IMR-90 (cell line): ENCODE results near the gene IFNA13. TPM values are rescaled to one million over a fixed set of nuclear protein-coding genes. Genes with fewer than 3 reads are reported as not detected.

ENCODE experiments used
- ATAC-seq: fragments of 200-7000 bp; cut with Tn5 transposase; 2 replicates; pipeline ENCODE4 v1.9.1; 2020; ENCODE audit warnings: low read depth, mild to moderate bottlenecking, moderate library complexity
- BruUV-seq: library from RNA; stranded (reverse); fragments of 400-500 nt; replicated peaks from 2 replicates; lab custom pipeline; 2021; lab: Mats Ljungman, UMichigan
- CTCF ChIA-PET: fragments of 300-600 bp; formaldehyde crosslinking; extraction: SDS; loops from one replicate; lab custom pipeline; 2021; ENCODE audit warnings: antibody characterized with exemption; lab: Yijun Ruan, JAX
- POLR2A ChIA-PET: fragments of 300-600 bp; sonication (Branson Sonifier 250); formaldehyde crosslinking; loops from one replicate; lab custom pipeline; 2022; ENCODE audit warnings: antibody characterized with exemption; ENCODE audit not compliant: unreplicated experiment; lab: Charles Lee
- DNase-seq: peaks from one replicate; pipeline ENCODE4 v3.0.0; 2013
- H2AFZ ChIP-seq: replicated peaks from 2 replicates; pipeline ENCODE3; 2013; ENCODE audit warnings: low read length, mild to moderate bottlenecking; ENCODE audit not compliant: poor library complexity
- H2AK5ac ChIP-seq: 2 replicates; pipeline ENCODE4 v1.6.1; 2013; ENCODE audit warnings: low read depth, low read length, inconsistent platforms
- H2AK9ac ChIP-seq: replicated peaks from 2 replicates; pipeline ENCODE3; 2013; ENCODE audit warnings: mild to moderate bottlenecking, low read depth, low read length, moderate library complexity; ENCODE audit not compliant: poor library complexity
- H2BK120ac ChIP-seq: 2 replicates; pipeline ENCODE4 v1.6.1; 2013; ENCODE audit warnings: low read depth, low read length, inconsistent platforms
- H2BK15ac ChIP-seq: 3 replicates; pipeline ENCODE4 v1.6.1; 2013; ENCODE audit warnings: low read depth, low read length, inconsistent platforms
- H2BK20ac ChIP-seq: 2 replicates; pipeline ENCODE4 v1.6.1; 2013; ENCODE audit warnings: low read depth, mild to moderate bottlenecking, inconsistent platforms, low read length, moderate library complexity
- H2BK5ac ChIP-seq: 2 replicates; pipeline ENCODE4 v1.6.1; 2013; ENCODE audit warnings: mild to moderate bottlenecking, low read depth, low read length, inconsistent platforms; ENCODE audit not compliant: poor library complexity, severe bottlenecking
- H3K14ac ChIP-seq: replicated peaks from 2 replicates; pipeline ENCODE4 v1.6.1; 2013; ENCODE audit warnings: low read depth, low read length, inconsistent platforms
- H3K18ac ChIP-seq: 2 replicates; pipeline ENCODE4 v1.6.1; 2013; ENCODE audit warnings: low read depth, low read length, control low read depth
- H3K23ac ChIP-seq: 2 replicates; pipeline ENCODE4 v1.6.1; 2013; ENCODE audit warnings: low read depth, low read length, inconsistent platforms
- H3K27ac ChIP-seq: 2 replicates; pipeline ENCODE4 v1.5.1; 2013; ENCODE audit warnings: mild to moderate bottlenecking, control low read depth, low read length; ENCODE audit not compliant: insufficient read depth
- H3K27me3 ChIP-seq: 2 replicates; pipeline ENCODE4 v1.6.1; 2013; ENCODE audit warnings: low read length; ENCODE audit not compliant: control insufficient read depth, insufficient read depth
- H3K36me3 ChIP-seq: 2 replicates; pipeline ENCODE4 v1.6.1; 2013; ENCODE audit warnings: low read length, mixed read lengths; ENCODE audit not compliant: control insufficient read depth, insufficient read depth
- H3K4ac ChIP-seq: 2 replicates; pipeline ENCODE4 v1.6.1; 2013; ENCODE audit warnings: low read depth, low read length, inconsistent platforms
- H3K4me1 ChIP-seq: 2 replicates; pipeline ENCODE4 v1.6.1; 2013; ENCODE audit warnings: low read length, mixed read lengths; ENCODE audit not compliant: control insufficient read depth, insufficient read depth
- H3K4me2 ChIP-seq: 2 replicates; pipeline ENCODE4 v1.6.1; 2013; ENCODE audit warnings: low read depth, mild to moderate bottlenecking, control low read depth, low read length, moderate library complexity
- H3K4me3 ChIP-seq: 2 replicates; pipeline ENCODE4 v1.5.1; 2013; ENCODE audit warnings: low read depth, mild to moderate bottlenecking, control low read depth, low read length, moderate library complexity; ENCODE audit not compliant: insufficient read depth
- H3K56ac ChIP-seq: 2 replicates; pipeline ENCODE4 v1.6.1; 2013; ENCODE audit warnings: low read length, inconsistent platforms; ENCODE audit not compliant: insufficient read depth; ENCODE audit errors: extremely low read depth
- H3K79me1 ChIP-seq, 2 experiments: 2 replicates each; pipeline ENCODE4 v1.6.1; 2013; ENCODE audit warnings: low read length in 2 of 2, inconsistent platforms in 1 of 2, low read depth in 1 of 2
- H3K9ac ChIP-seq: 2 replicates; pipeline ENCODE4 v1.6.1; 2013; ENCODE audit warnings: low read depth, low read length, control low read depth
- H3K9me1 ChIP-seq: 2 replicates; pipeline ENCODE4 v1.6.1; 2013; ENCODE audit warnings: low read length, inconsistent platforms; ENCODE audit not compliant: insufficient read depth
- H3K9me3 ChIP-seq: 2 replicates; pipeline ENCODE4 v1.6.1; 2013; ENCODE audit warnings: low read length; ENCODE audit not compliant: control insufficient read depth, insufficient read depth
- H4K20me1 ChIP-seq: 2 replicates; pipeline ENCODE4 v1.6.1; 2013; ENCODE audit warnings: low read length, inconsistent platforms; ENCODE audit not compliant: insufficient read depth
- H4K5ac ChIP-seq: 2 replicates; pipeline ENCODE4 v1.6.1; 2013; ENCODE audit warnings: mild to moderate bottlenecking, low read depth, low read length, control low read depth
- H4K8ac ChIP-seq, 2 experiments: 2 replicates each; pipeline ENCODE4 v1.6.1; 2013; ENCODE audit warnings: low read depth in 2 of 2, low read length in 2 of 2, control low read depth in 1 of 2, inconsistent platforms in 1 of 2
- H4K91ac ChIP-seq: 2 replicates; pipeline ENCODE4 v1.6.1; 2013; ENCODE audit warnings: low read depth, low read length, inconsistent platforms; ENCODE audit not compliant: insufficient read depth
- BHLHE40 ChIP-seq: fragments of 150-350 bp; IDR thresholded peaks from 2 replicates; pipeline ENCODE4 v1.6.1; 2016; ENCODE audit warnings: mild to moderate bottlenecking, low read depth, low read length
- CHD1 ChIP-seq: IDR thresholded peaks from 2 replicates; pipeline ENCODE4 v1.6.1; 2012; ENCODE audit warnings: low read depth, low read length, improper control_type of control experiment
- NFE2L2 ChIP-seq: fragments of 150-350 bp; IDR thresholded peaks from 2 replicates; pipeline ENCODE4 v1.6.1; 2016; ENCODE audit warnings: low read depth, mild to moderate bottlenecking, low read length
- RCOR1 ChIP-seq: IDR thresholded peaks from 2 replicates; pipeline ENCODE4 v1.6.1; 2012; ENCODE audit warnings: mild to moderate bottlenecking, low read length, improper control_type of control experiment; ENCODE audit not compliant: insufficient replicate concordance
- WGBS, 2 experiments: methylation state at CpG; one replicate each; pipeline versions ENCODE4 v1.1.5 to v1.1.7; 2013; ENCODE audit warnings: missing lambda C conversion rate in 2 of 2; ENCODE audit not compliant: insufficient read length in 1 of 2; ENCODE audit errors: extremely low coverage in 2 of 2; 5-methylcytosine and 5-hydroxymethylcytosine counted together
- dilution Hi-C: fragments of 300-500 bp; cut with HindIII; formaldehyde crosslinking; loops from one replicate; pipeline ENCODE4 v1.14.3; 2018; ENCODE audit warnings: low sequenced_read_pairs; ENCODE audit not compliant: unreplicated experiment
- in situ Hi-C: fragments of 300-500 bp; cut with MboI; formaldehyde crosslinking; loops from 3 replicates; pipeline ENCODE4 v1.14.3; 2019; ENCODE audit warnings: low sequenced_read_pairs, inconsistent platforms, mixed read lengths
- intact Hi-C: fragments of 100-400 bp; cut with micrococcal nuclease; formaldehyde crosslinking; loops from 2 replicates; pipeline ENCODE4 v1.10.0; 2022
- polyA plus RNA-seq, 3 experiments: library from polyadenylated mRNA; depleted of rRNA; stranded (reverse); fragments of >200 nt; gene quantifications; 2 replicates each; pipeline ENCODE4 v1.2.3, GENCODE V29; 2012; ENCODE audit warnings: low replicate concordance in 1 of 3
- total RNA-seq: library from RNA; depleted of rRNA; stranded (reverse); fragments of >200 nt; gene quantifications from 2 replicates; pipeline ENCODE4 v1.2.3, GENCODE V29; 2012

IFNA13 gene
- total and polyA plus RNA-seq, 2 of the 4 experiments (the other 2 are of a cell fraction), result not detected

- Histone ChIP-seq H4K20me1 (peaks cover 18% of the 10 kb centered on the region; the same call in 1 of the 2 replicates), H3K4me2 (no peak overlapping the region), H3K27ac (no peak overlapping the region), H3K4ac (no peak overlapping the region), H3K14ac (no peak overlapping the region), H2BK20ac (no peak overlapping the region), H3K4me1 (no peaks in the 10 kb centered on the region), H3K79me1 (peaks cover 12 to 17% of the 10 kb centered on the region in 2 experiments; a peak in 3 of 4 replicates), H4K8ac (no peak overlapping the region), H3K18ac (no peak overlapping the region), H2BK120ac (no peak overlapping the region), H3K9ac (no peak overlapping the region), H3K56ac (no peak overlapping the region), H2AFZ (no peak overlapping the region), H3K27me3 (no peaks in the 10 kb centered on the region), H3K9me1 (no peaks in the 10 kb centered on the region; the same call in 1 of the 2 replicates), H2BK5ac (no peak overlapping the region), H2AK9ac (no peak overlapping the region), H3K36me3 (peaks cover 20% of the 10 kb centered on the region), H4K5ac (no peak overlapping the region), H2BK15ac (no peak overlapping the region), H2AK5ac (no peak overlapping the region), H3K9me3 (no peaks in the 10 kb centered on the region), H4K91ac (no peak overlapping the region), H3K4me3 (no peak overlapping the region), H3K23ac (no peak overlapping the region)
- in situ Hi-C loops (loop anchor here (5.0 to 25.0 kb wide), 2 partner anchors 473 to 938 kb away; no protein-coding TSS in a partner anchor), intact Hi-C loops (loop anchor here (10.0 kb wide), 1 partner anchor 921 kb away; no protein-coding TSS in a partner anchor), dilution Hi-C loops (no loop called here)
- ATAC-seq (no peak), DNase-seq (no peak)
- TF ChIP-seq NFE2L2, result no peak
- no peak for TF ChIP-seq RCOR1
- TF ChIP-seq CHD1, result no peak
- no peak for TF ChIP-seq BHLHE40
- no TSS peak for BruUV-seq
- CTCF ChIA-PET, result no interaction called here
- POLR2A ChIA-PET, result no interaction called here
- no CpG with 5 or more reads among the region's 4 CpGs for WGBS, 2 experiments
Measured at GRCh38 chr9:21324047-21324446, 43.8 kb downstream of the IFNA13 start.
